Measurements from ENCODE around the gene FGFBP2.

Gene FGFBP2

DNA sequence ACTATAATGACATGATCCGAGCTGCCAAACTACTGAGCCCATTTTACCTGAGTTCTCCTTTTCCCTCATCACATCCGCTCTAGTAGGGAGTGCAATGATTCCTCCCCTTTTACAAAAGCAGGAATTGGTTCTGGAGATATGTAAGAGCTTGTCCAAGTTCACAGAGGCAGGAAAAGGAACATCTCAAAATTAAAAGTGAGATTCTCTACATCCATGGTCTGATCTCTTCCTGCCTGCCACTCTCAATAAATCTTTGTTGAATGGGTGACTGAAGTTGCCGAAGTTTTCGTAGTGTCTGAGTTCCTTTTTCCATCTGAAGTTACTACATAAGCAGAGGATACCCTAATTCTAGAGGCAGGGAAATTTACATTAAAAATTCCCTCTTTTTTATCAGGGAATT, 24.3 kb downstream of the FGFBP2 start, which contains the start of gene FGFBP1:
Gene FGFBP1, minus strand, starts transcription at position 101 of the 400 bp plus-strand sequence. CDS start 2,108 bp downstream, outside the sequence.
- Histone ChIP-seq H3K9me2 (replicated peaks; ENCODE audit: insufficient read depth, low read length) (no peaks in the 10 kb centered on the region), H3F3A (ENCODE audit: insufficient read depth, low read length) (no peaks in the 10 kb centered on the region), H2AFZ (ENCODE audit: low read length) (no peak within 1 kb of the TSS), H3K79me2 (ENCODE audit: low read length) (no peaks in the 10 kb centered on the region), H3K4me2 (ENCODE audit: low read depth, low read length) (no peak within 1 kb of the TSS), H3K4me3 (ENCODE audit: low read length) (no peak within 1 kb of the TSS), H3K36me3 (replicated peaks; ENCODE audit: insufficient read depth, low read length) (no peaks in the 10 kb centered on the region), H3K27me3 (replicated peaks; ENCODE audit: insufficient read depth, low read length) (no peaks in the 10 kb centered on the region), H4K20me1 (ENCODE audit: insufficient read depth, low read length) (no peaks in the 10 kb centered on the region), H3K27ac (ENCODE audit: low read length) (no peak within 1 kb of the TSS), H3K9ac (ENCODE audit: low read length) (no peak within 1 kb of the TSS), H3K4me1 (ENCODE audit: low read length) (no peaks in the 10 kb centered on the region), H3K9me3 (replicated peaks; ENCODE audit: insufficient read depth, low read length) (no peaks in the 10 kb centered on the region)
- no peak for DNase-seq
- no peak for TF ChIP-seq EZH2 (optimal IDR thresholded peaks at IDR 0.05; ENCODE audit: low read depth, low read length)
- no peak for TF ChIP-seq EZH2phosphoT487 (IDR thresholded peaks at IDR 0.05; ENCODE audit: low read length)
- TF ChIP-seq, protein P1, sequence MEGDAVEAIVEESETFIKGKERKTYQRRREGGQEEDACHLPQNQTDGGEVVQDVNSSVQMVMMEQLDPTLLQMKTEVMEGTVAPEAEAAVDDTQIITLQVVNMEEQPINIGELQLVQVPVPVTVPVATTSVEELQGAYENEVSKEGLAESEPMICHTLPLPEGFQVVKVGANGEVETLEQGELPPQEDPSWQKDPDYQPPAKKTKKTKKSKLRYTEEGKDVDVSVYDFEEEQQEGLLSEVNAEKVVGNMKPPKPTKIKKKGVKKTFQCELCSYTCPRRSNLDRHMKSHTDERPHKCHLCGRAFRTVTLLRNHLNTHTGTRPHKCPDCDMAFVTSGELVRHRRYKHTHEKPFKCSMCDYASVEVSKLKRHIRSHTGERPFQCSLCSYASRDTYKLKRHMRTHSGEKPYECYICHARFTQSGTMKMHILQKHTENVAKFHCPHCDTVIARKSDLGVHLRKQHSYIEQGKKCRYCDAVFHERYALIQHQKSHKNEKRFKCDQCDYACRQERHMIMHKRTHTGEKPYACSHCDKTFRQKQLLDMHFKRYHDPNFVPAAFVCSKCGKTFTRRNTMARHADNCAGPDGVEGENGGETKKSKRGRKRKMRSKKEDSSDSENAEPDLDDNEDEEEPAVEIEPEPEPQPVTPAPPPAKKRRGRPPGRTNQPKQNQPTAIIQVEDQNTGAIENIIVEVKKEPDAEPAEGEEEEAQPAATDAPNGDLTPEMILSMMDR (IDR thresholded peaks at IDR 0.05; ENCODE audit: low read length), result no peak

DNA sequence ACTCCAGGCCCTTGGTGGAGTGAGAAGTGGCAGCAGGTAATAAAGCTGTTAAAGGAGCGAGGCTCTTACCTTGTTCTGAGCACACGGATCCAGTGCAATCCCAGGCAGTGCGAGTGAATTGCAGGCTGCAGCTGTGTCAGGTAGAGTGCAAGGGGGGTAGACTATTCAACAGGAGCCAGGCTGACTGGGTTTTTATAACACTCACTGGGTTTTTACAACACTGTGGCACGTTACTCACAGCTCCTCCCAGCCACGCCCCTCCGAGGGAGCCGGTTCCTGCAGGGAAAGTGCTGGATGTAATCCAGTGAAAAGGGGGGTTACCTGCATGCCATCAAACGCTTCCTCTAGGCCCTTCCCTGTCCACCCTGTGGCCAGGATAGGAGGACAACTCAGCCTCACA, 24.8 kb downstream of the FGFBP2 start:
- H3K4me3 ChIP-seq (ENCODE audit: low read length), result no peak overlapping the region
- no peak overlapping the region for H3K9ac ChIP-seq (ENCODE audit: low read length)
- H2AFZ ChIP-seq (ENCODE audit: low read length), result no peak overlapping the region
- no peaks in the 10 kb centered on the region for H3K9me2 ChIP-seq (replicated peaks; ENCODE audit: insufficient read depth, low read length)
- no peaks in the 10 kb centered on the region for H3K4me1 ChIP-seq (ENCODE audit: low read length)
- H3K27me3 ChIP-seq (replicated peaks; ENCODE audit: insufficient read depth, low read length), result no peaks in the 10 kb centered on the region
- no peak overlapping the region for H3K4me2 ChIP-seq (ENCODE audit: low read depth, low read length)
- H3K79me2 ChIP-seq (ENCODE audit: low read length), result no peaks in the 10 kb centered on the region
- DNase-seq, result no peak
- H3K36me3 ChIP-seq (replicated peaks; ENCODE audit: insufficient read depth, low read length), result no peaks in the 10 kb centered on the region
- H4K20me1 ChIP-seq (ENCODE audit: insufficient read depth, low read length), result no peaks in the 10 kb centered on the region
- H3F3A ChIP-seq (ENCODE audit: insufficient read depth, low read length), result no peaks in the 10 kb centered on the region
- H3K27ac ChIP-seq (ENCODE audit: low read length), result no peak overlapping the region
- TF ChIP-seq EZH2 (optimal IDR thresholded peaks at IDR 0.05; ENCODE audit: low read depth, low read length) (no peak), EZH2phosphoT487 (IDR thresholded peaks at IDR 0.05; ENCODE audit: low read length) (no peak)
- TF ChIP-seq, protein P1 (IDR thresholded peaks at IDR 0.05; ENCODE audit: low read length), result no peak
- no peaks in the 10 kb centered on the region for H3K9me3 ChIP-seq (replicated peaks; ENCODE audit: insufficient read depth, low read length)

DNA sequence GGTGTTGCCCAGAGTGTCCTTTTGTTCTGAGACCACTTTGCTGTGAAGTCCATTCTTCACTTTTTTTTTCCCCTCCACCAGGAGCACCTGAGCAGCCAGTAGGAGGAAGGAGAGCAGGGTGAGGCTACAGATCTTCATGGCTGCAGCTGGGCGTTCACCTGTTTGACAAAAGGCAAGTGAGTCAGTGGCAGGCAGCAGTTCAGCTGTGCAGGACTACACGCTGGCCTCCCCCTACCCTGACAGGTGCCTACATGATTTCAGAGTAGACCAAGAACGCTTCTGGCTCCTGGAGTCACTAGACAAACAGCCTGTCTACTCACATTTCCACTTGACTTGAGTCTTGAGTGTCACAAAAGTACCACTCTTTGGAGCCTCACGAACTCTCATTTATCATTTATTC, 26.5 kb downstream of the FGFBP2 start:
- no peak for DNase-seq
- Histone ChIP-seq H3F3A (ENCODE audit: insufficient read depth, low read length) (no peaks in the 10 kb centered on the region), H3K9me3 (replicated peaks; ENCODE audit: insufficient read depth, low read length) (no peaks in the 10 kb centered on the region), H2AFZ (ENCODE audit: low read length) (no peak overlapping the region), H3K9ac (ENCODE audit: low read length) (no peak overlapping the region), H4K20me1 (ENCODE audit: insufficient read depth, low read length) (no peaks in the 10 kb centered on the region), H3K4me1 (ENCODE audit: low read length) (no peaks in the 10 kb centered on the region), H3K27me3 (replicated peaks; ENCODE audit: insufficient read depth, low read length) (no peaks in the 10 kb centered on the region), H3K4me2 (ENCODE audit: low read depth, low read length) (no peak overlapping the region), H3K4me3 (ENCODE audit: low read length) (no peak overlapping the region), H3K79me2 (ENCODE audit: low read length) (no peaks in the 10 kb centered on the region), H3K27ac (ENCODE audit: low read length) (no peak overlapping the region), H3K36me3 (replicated peaks; ENCODE audit: insufficient read depth, low read length) (no peaks in the 10 kb centered on the region), H3K9me2 (replicated peaks; ENCODE audit: insufficient read depth, low read length) (no peaks in the 10 kb centered on the region)
- TF ChIP-seq EZH2 (optimal IDR thresholded peaks at IDR 0.05; ENCODE audit: low read depth, low read length) (no peak), EZH2phosphoT487 (IDR thresholded peaks at IDR 0.05; ENCODE audit: low read length) (no peak)
- TF ChIP-seq, protein P1 (IDR thresholded peaks at IDR 0.05; ENCODE audit: low read length), result no peak

Data from MM.1S (cell line).